ENCODE measurements around the gene FOXR1. TPM values are rescaled to one million over a fixed set of nuclear protein-coding genes. Genes with fewer than 3 reads are reported as not detected.

The FOXR1 gene
- total and polyA plus RNA-seq, 4 donors: 0.67 to 0.68 TPM; not detected in 2

DNA sequence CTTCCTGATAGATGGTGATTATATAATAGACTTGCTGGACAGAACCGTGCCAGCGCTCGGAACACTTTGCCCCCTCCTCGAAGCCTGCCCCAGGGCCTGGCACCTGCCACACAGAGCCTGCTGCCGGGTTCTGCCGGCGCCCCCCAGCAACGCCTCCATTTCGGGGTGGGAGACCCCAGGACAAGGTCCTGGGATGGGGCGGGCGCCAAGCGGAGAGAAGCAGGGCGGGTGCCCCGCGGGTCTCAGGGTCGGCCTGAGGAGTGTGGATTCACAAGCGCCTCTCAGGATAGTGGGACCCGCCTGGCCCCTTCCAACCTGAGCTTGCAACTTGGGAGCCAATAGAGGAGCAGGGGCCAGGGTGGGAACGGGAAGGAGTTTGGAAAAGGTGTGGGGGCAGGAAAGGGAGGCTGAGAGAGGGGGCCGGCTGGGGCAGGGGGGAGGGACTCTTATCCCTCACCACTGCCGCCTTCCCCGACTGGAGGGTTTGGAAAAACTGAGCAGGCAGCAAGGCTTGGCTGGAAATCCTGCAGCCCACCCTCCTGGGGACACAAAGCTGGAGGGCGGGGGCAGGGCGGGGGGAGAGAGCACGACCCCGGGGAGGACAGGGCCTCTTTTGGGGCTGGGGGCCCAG, 42.6 kb upstream of the FOXR1 start:
- Histone ChIP-seq H3K27ac (ENCODE audit: low read depth, low read length) (peak overlapping the region; percentile 98), H3K9me3 (ENCODE audit: control insufficient read depth, insufficient read depth, low read length) (no peaks in the 10 kb centered on the region), H3K4me3 (ENCODE audit: low read depth, low read length) (peak overlapping the region; percentile 78), H3K36me3 (ENCODE audit: control insufficient read depth, insufficient read depth, low read length) (no peaks in the 10 kb centered on the region), H3K27me3 (ENCODE audit: control insufficient read depth, insufficient read depth, low read length) (no peaks in the 10 kb centered on the region), H3K4me1 (ENCODE audit: control insufficient read depth, insufficient read depth, low read length) (peaks cover 50% of the 10 kb centered on the region)
- 0% methylated on average over 25 of the region's 26 CpGs for WGBS (ENCODE audit: insufficient coverage)
- DNase-seq (ENCODE audit: low read depth in 4 of 6, low spot score in 6 of 6): peak in 2 of 6 donors; percentile 80 to 94

DNA sequence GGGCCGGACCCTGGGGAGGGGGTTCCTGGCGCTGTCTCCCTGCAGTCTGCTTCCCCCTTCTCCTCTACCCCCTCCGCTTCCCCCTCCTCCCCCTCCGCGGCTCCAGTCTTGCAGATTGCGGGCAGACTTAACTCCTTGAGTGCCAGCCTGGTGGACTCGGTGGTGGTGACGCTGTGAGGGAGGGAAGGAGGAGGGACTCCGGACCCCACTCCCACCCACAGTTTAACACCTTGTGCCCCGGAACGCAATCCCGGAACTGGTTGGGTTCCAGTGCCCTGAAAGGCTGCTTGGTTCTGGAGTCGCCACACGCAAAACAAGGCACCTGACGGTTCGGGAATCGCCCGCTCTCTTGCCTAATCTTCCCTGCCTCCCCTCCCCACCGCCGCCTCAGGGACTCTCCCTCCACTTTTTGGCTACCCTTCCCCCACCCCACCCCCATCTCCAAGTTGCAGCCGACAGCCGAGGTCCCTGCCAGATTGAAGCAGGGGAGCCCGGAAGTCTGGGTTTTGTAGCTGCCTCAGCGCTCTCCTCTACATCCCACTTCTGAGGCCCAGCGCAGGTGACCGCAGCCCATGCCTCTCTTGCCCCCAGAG, 42.0 kb upstream of the FOXR1 start:
- H3K27me3 ChIP-seq (ENCODE audit: control insufficient read depth, insufficient read depth, low read length): no peaks in the 10 kb centered on the region
- H3K9me3 ChIP-seq (ENCODE audit: control insufficient read depth, insufficient read depth, low read length): no peaks in the 10 kb centered on the region
- H3K4me3 ChIP-seq (ENCODE audit: low read depth, low read length): peak overlapping the region; percentile 78
- under 1% methylated on average over 15 of the region's 26 CpGs for WGBS (ENCODE audit: insufficient coverage)
- DNase-seq (ENCODE audit: low read depth in 4 of 6, low spot score in 6 of 6): peak; percentile 85 to 99 (median 92)
- H3K27ac ChIP-seq (ENCODE audit: low read depth, low read length): peak overlapping the region; percentile 98
- peaks cover 44% of the 10 kb centered on the region for H3K4me1 ChIP-seq (ENCODE audit: control insufficient read depth, insufficient read depth, low read length)
- no peaks in the 10 kb centered on the region for H3K36me3 ChIP-seq (ENCODE audit: control insufficient read depth, insufficient read depth, low read length)

DNA sequence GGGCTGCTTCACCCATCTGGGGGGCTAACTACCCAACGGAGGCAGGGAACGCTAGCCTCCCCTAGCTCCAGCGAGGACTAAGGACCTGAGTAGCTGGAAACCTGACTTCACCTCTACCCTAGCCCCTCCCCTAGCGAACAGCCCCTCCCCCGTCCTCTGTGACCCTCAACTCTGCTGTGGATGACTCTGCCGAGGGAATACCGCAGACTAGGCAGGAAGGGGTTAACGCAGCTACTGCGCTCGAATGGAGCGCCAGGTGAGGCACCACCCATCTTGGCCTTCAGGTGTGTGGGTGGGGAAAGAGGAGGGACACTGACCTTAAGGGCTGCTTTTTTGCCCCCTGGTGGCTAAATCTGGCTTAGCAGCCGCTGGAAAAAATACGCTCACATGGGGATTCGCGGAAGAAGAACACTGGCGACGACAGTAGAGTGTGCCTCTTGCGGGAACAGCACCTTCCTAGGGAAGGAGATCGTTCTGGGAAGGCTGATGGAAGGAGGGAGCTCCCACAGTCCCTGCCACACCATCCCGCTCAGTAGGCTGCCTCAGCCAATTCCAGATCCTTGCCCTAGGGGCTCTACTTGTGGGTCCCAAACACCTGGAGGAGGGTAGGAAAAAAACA, 41.4 kb upstream of the FOXR1 start:
- no peaks in the 10 kb centered on the region for H3K9me3 ChIP-seq (ENCODE audit: control insufficient read depth, insufficient read depth, low read length)
- peak overlapping the region; percentile 98 for H3K27ac ChIP-seq (ENCODE audit: low read depth, low read length)
- DNase-seq (ENCODE audit: low read depth in 4 of 6, low spot score in 6 of 6): peak in 3 of 6 donors; percentile 76 to 97 (median 94)
- no peaks in the 10 kb centered on the region for H3K36me3 ChIP-seq (ENCODE audit: control insufficient read depth, insufficient read depth, low read length)
- no peaks in the 10 kb centered on the region for H3K27me3 ChIP-seq (ENCODE audit: control insufficient read depth, insufficient read depth, low read length)
- H3K4me3 ChIP-seq (ENCODE audit: low read depth, low read length): peak overlapping the region; percentile 78
- WGBS (ENCODE audit: insufficient coverage): under 1% methylated on average over 16 of the region's 20 CpGs
- peaks cover 42% of the 10 kb centered on the region for H3K4me1 ChIP-seq (ENCODE audit: control insufficient read depth, insufficient read depth, low read length)

DNA sequence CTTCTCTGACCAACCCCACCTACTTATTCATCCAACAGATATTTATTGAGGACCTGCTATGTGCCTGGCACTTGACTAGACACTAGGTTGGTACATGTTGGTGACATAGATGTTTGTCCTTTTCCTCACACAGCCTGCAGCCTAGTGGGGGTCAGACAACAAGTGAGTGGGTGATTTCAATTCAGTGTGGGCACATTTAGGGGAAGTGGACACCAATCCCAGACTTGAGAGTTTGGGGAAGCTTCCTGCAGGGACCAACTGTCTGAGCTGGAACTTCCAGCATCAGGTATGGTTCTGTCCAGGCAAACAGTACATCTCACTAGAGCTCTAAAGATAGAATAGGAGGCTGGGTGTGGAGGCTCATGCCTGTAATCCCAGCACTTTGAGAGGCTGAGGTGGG, 40.0 kb upstream of the FOXR1 start:
- no peaks in the 10 kb centered on the region for H3K27me3 ChIP-seq (ENCODE audit: control insufficient read depth, insufficient read depth, low read length)
- no peaks in the 10 kb centered on the region for H3K36me3 ChIP-seq (ENCODE audit: control insufficient read depth, insufficient read depth, low read length)
- H3K9me3 ChIP-seq (ENCODE audit: control insufficient read depth, insufficient read depth, low read length): no peaks in the 10 kb centered on the region
- peaks cover 33% of the 10 kb centered on the region for H3K4me1 ChIP-seq (ENCODE audit: control insufficient read depth, insufficient read depth, low read length)
- H3K4me3 ChIP-seq (ENCODE audit: low read depth, low read length): no peak overlapping the region
- H3K27ac ChIP-seq (ENCODE audit: low read depth, low read length): no peak overlapping the region
- no peak for DNase-seq (ENCODE audit: low read depth in 4 of 6, low spot score in 6 of 6)

DNA sequence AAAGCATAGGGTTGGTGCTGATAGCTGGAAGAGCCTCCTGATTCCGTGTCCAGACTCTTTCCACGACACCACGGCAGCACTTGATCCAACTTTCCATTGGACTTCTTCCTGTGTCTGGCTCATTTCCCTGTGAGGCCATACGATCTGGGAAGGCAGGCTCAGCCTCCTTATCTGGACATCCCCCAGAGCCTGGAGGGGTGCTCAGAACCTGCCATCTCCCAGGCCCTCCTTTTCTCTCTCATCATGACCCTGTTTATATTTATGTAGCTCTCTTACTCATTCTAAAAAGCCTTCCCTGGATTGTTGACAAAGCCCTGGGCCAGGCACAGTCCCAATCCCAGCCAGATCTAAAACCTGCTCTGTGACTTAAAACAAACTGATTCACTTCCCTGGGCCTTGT, 38.1 kb upstream of the FOXR1 start:
- WGBS (ENCODE audit: insufficient coverage): 39% methylated on average over 4 of the region's 4 CpGs
- H3K4me3 ChIP-seq (ENCODE audit: low read depth, low read length): no peak overlapping the region
- peaks cover 22% of the 10 kb centered on the region for H3K4me1 ChIP-seq (ENCODE audit: control insufficient read depth, insufficient read depth, low read length)
- H3K9me3 ChIP-seq (ENCODE audit: control insufficient read depth, insufficient read depth, low read length): no peaks in the 10 kb centered on the region
- no peaks in the 10 kb centered on the region for H3K27me3 ChIP-seq (ENCODE audit: control insufficient read depth, insufficient read depth, low read length)
- peak in 1 of 6 donors; percentile 45 for DNase-seq (ENCODE audit: low read depth in 4 of 6, low spot score in 6 of 6)
- H3K36me3 ChIP-seq (ENCODE audit: control insufficient read depth, insufficient read depth, low read length): no peaks in the 10 kb centered on the region
- H3K27ac ChIP-seq (ENCODE audit: low read depth, low read length): no peak overlapping the region

DNA sequence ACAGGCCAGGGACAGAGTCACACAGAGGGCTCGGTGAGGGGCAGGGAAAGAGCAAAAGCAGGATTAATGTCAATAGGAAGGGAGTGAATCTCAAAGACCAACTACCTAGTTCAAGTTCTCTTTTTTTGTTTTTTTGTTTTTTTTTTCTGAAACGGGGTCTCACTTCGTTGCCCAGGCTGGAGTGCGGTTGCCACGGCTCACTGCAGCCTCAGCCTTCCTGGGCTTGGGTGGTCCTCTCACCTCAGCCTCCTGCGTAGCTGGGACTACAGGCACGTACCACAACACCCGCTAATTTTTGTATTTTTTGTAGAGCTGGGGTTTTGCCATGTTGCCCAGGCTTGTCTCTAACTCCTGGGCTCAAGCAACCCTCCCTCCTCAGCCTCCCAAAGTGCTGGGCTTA, 36.2 kb upstream of the FOXR1 start:
- Histone ChIP-seq H3K36me3 (ENCODE audit: control insufficient read depth, insufficient read depth, low read length) (no peaks in the 10 kb centered on the region), H3K4me1 (ENCODE audit: control insufficient read depth, insufficient read depth, low read length) (peaks cover 20% of the 10 kb centered on the region), H3K27ac (ENCODE audit: low read depth, low read length) (no peak overlapping the region), H3K9me3 (ENCODE audit: control insufficient read depth, insufficient read depth, low read length) (no peaks in the 10 kb centered on the region), H3K4me3 (ENCODE audit: low read depth, low read length) (no peak overlapping the region), H3K27me3 (ENCODE audit: control insufficient read depth, insufficient read depth, low read length) (no peaks in the 10 kb centered on the region)
- DNase-seq (ENCODE audit: low read depth in 4 of 6, low spot score in 6 of 6): no peak
- no CpG with 5 or more reads among the region's 8 CpGs for WGBS (ENCODE audit: insufficient coverage)

DNA sequence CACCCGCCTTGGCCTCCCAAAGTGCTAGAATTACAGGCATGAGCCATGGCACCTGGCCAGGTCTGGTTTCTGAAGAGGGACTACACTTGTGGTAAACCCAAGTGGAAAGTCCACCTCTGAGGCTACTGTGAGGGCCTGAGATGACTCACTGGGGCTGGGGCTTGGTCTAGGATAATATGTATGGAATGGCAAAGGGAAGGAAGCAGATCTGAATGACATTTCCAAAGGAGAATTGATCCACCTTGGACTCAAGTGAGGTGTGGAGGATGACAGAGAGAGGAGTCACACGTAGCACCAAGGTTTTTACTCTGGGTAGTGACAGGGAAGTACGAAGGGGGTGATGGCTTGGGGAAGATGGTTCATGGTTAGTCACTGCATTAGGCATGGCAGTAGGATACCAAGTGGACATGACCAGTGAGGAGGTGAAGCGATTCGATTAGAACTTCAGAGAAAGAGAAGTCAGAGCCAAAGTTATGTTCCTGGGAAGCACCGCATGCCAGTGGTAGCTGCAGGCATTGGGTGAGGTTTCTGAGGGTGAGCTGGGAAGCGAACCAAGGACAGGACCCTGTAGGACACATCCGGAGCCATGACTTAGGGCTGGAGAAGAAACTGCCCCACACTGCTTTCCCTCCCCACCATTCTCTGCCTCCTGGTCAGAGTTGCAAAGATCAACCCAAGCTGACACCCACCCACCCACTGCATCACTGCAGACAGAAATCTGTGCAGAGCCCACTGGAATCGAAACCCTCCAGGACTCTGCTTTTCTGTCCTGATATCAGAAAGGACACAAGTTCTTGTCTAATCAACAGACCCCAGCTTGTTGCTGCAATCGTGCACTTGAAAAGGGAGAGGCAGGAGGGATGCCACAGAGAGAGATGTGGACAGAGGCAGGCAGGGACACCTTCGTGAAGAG, 32.8 kb upstream of the FOXR1 start:
- H3K36me3 ChIP-seq (ENCODE audit: control insufficient read depth, insufficient read depth, low read length): no peaks in the 10 kb centered on the region
- 74% methylated on average over 9 of the region's 11 CpGs for WGBS (ENCODE audit: insufficient coverage)
- no peaks in the 10 kb centered on the region for H3K9me3 ChIP-seq (ENCODE audit: control insufficient read depth, insufficient read depth, low read length)
- no peak overlapping the region for H3K4me3 ChIP-seq (ENCODE audit: low read depth, low read length)
- H3K27me3 ChIP-seq (ENCODE audit: control insufficient read depth, insufficient read depth, low read length): no peaks in the 10 kb centered on the region
- no peak overlapping the region for H3K27ac ChIP-seq (ENCODE audit: low read depth, low read length)
- H3K4me1 ChIP-seq (ENCODE audit: control insufficient read depth, insufficient read depth, low read length): peaks cover 23% of the 10 kb centered on the region
- DNase-seq (ENCODE audit: low read depth in 4 of 6, low spot score in 6 of 6): no peak

DNA sequence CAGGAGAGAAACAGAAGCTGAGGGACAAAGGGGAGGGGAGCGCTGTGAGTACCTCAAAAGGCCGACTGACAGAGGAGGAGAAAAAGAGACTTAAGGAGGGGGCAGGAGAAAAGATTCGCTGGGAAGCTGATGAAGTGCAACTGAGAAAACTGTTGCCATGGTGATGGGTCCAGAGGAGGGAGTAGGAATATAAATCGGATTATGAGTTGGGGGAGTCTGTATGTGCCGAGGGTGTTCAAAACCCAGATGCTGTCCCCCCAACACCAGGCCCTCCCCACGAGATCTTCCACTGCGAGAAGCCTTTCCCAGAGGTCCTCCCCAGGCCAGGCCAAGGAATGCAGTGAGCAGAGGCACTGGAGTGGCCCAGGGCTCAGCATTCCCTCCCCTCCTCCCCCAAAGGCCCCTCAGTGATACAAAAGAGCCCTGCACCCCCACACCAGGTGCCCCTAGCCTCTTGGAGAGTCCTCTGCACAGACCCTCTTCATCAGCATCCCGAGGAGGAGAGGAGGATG, 32.1 kb upstream of the FOXR1 start:
- Histone ChIP-seq H3K27me3 (ENCODE audit: control insufficient read depth, insufficient read depth, low read length) (no peaks in the 10 kb centered on the region), H3K9me3 (ENCODE audit: control insufficient read depth, insufficient read depth, low read length) (no peaks in the 10 kb centered on the region), H3K4me1 (ENCODE audit: control insufficient read depth, insufficient read depth, low read length) (peaks cover 23% of the 10 kb centered on the region), H3K36me3 (ENCODE audit: control insufficient read depth, insufficient read depth, low read length) (no peaks in the 10 kb centered on the region), H3K27ac (ENCODE audit: low read depth, low read length) (no peak overlapping the region), H3K4me3 (ENCODE audit: low read depth, low read length) (no peak overlapping the region)
- peak in 2 of 6 donors; percentile 82 to 91 for DNase-seq (ENCODE audit: low read depth in 4 of 6, low spot score in 6 of 6)
- WGBS (ENCODE audit: insufficient coverage): 42% methylated on average over 6 of the region's 8 CpGs

DNA sequence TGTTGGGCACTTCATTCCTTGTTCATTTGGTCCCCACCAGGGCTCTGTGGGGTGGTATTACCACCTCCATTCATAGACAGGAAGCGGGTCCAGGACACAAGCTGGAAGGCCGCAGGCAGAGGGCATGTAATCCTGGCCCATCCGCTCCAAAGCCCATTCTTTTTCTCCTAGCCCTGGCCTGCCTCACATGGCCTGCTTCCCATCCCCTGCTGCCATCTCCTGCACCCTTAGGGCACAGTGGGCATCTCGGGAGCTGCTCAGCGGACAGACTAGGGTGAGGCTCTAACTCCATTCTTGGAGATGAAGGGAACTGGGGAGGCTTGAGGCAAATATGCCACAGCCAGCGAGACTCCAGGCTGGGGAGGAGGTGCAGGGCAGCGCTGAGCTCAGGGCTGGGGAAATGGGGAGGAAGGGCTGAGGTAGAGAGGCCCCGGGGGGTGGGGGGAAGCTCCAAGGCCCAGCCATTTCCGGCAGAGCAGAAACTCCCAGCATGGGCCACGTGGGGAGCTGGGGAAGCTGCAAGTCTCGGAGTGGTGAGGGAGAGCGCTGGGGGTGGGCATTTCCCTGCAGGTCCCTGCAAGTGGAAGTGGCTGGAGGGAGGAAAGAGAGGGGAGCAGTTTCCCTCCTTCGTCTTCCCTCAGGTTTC, 31.5 kb upstream of the FOXR1 start:
- no peak overlapping the region for H3K27ac ChIP-seq (ENCODE audit: low read depth, low read length)
- peaks cover 23% of the 10 kb centered on the region for H3K4me1 ChIP-seq (ENCODE audit: control insufficient read depth, insufficient read depth, low read length)
- WGBS (ENCODE audit: insufficient coverage): 35% methylated on average over 12 of the region's 13 CpGs
- no peaks in the 10 kb centered on the region for H3K27me3 ChIP-seq (ENCODE audit: control insufficient read depth, insufficient read depth, low read length)
- H3K36me3 ChIP-seq (ENCODE audit: control insufficient read depth, insufficient read depth, low read length): no peaks in the 10 kb centered on the region
- H3K4me3 ChIP-seq (ENCODE audit: low read depth, low read length): no peak overlapping the region
- DNase-seq (ENCODE audit: low read depth in 4 of 6, low spot score in 6 of 6): peak in 2 of 6 donors; percentile 40 to 63
- H3K9me3 ChIP-seq (ENCODE audit: control insufficient read depth, insufficient read depth, low read length): no peaks in the 10 kb centered on the region
